ENCODE data around the gene VWA8.

DNA sequence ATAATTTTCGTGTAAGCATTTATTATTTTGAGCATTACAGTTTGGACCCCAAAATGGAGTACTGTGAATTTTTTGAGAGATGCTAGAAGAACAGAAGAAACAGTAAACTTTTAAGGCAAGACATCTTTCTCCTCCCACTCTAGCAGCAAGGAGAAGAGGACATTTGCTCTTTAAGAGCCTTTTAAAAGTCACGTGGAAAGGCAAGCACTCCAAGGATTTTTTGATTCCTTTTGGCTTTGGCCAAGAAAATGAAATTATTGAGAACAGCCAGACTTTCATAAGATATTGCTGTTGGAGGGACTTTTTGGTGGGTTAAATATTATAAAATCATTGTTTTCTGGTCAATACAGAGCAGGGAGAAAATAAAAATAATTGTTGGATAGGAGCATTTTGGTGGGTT is 393.5 kb downstream of the VWA8 start:
- TF ChIP-seq, protein P1, sequence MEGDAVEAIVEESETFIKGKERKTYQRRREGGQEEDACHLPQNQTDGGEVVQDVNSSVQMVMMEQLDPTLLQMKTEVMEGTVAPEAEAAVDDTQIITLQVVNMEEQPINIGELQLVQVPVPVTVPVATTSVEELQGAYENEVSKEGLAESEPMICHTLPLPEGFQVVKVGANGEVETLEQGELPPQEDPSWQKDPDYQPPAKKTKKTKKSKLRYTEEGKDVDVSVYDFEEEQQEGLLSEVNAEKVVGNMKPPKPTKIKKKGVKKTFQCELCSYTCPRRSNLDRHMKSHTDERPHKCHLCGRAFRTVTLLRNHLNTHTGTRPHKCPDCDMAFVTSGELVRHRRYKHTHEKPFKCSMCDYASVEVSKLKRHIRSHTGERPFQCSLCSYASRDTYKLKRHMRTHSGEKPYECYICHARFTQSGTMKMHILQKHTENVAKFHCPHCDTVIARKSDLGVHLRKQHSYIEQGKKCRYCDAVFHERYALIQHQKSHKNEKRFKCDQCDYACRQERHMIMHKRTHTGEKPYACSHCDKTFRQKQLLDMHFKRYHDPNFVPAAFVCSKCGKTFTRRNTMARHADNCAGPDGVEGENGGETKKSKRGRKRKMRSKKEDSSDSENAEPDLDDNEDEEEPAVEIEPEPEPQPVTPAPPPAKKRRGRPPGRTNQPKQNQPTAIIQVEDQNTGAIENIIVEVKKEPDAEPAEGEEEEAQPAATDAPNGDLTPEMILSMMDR (conservative IDR thresholded peaks at IDR 0.05): no peak
- TF ChIP-seq ZFX (IDR thresholded peaks at IDR 0.05): no peak

Data from C4-2B (cell line).